Activated CD4-positive, alpha-beta T cell treated with anti-CD3 and anti-CD28 coated beads, Interleukin-2, amount 10 ng/mL, durations not matched to agents 24 days and 14 days (primary cell): ENCODE measurements around the gene ARHGAP4. TPM values are rescaled to one million over a fixed set of nuclear protein-coding genes. Genes with fewer than 3 reads are reported as not detected.
A peak's percentile ranks its signal among the peaks of the same experiment; 100 is the strongest.

Source experiments
- DNase-seq: peaks from one replicate; pipeline ENCODE4 v3.0.0; 2022
- H3K27ac Mint-ChIP-seq: one replicate; pipeline ENCODE4 v1.8.0; 2022; ENCODE audit warnings: mild to moderate bottlenecking, mixed read lengths
- H3K27me3 Mint-ChIP-seq: one replicate; pipeline ENCODE4 v1.8.0; 2022; ENCODE audit warnings: mixed read lengths
- H3K36me3 Mint-ChIP-seq: one replicate; pipeline ENCODE4 v1.8.0; 2022; ENCODE audit warnings: low read depth, mild to moderate bottlenecking, mixed read lengths
- H3K4me1 Mint-ChIP-seq: one replicate; pipeline ENCODE4 v1.8.0; 2021; ENCODE audit warnings: mixed read lengths
- H3K4me3 Mint-ChIP-seq: one replicate; pipeline ENCODE4 v1.8.0; 2022; ENCODE audit warnings: mild to moderate bottlenecking, moderate library complexity, mixed read lengths
- H3K9me3 Mint-ChIP-seq: one replicate; pipeline ENCODE4 v1.8.0; 2021; ENCODE audit warnings: mixed read lengths
- intact Hi-C: fragments of 100-400 bp; cut with micrococcal nuclease; formaldehyde crosslinking; loops from one replicate; pipeline ENCODE4 v1.15.1; 2023
- total RNA-seq: library from RNA; stranded (reverse); gene quantifications from 2 replicates; pipeline ENCODE4 v1.2.3, GENCODE V29; 2022

The ARHGAP4 gene
- total RNA-seq, 1 donor from 2014 or later: 137 TPM

GRCh38 chrX:153906126-153906917 lies 19.7 kb downstream of the ARHGAP4 start:
- Mint-ChIP-seq H3K9me3 (no peaks in the 10 kb centered on the region), H3K4me1 (peaks cover 17% of the 10 kb centered on the region), H3K4me3 (no peak overlapping the region), H3K27me3 (no peaks in the 10 kb centered on the region), H3K36me3 (peaks cover 6% of the 10 kb centered on the region), H3K27ac (no peak overlapping the region)
- no peak for DNase-seq
- intact Hi-C loops: no loop called here

GRCh38 chrX:153905481-153906095 lies 20.5 kb downstream of the ARHGAP4 start:
- Mint-ChIP-seq H3K36me3 (peaks cover 4% of the 10 kb centered on the region), H3K4me3 (no peak overlapping the region), H3K4me1 (peaks cover 22% of the 10 kb centered on the region), H3K27ac (no peak overlapping the region), H3K27me3 (no peaks in the 10 kb centered on the region), H3K9me3 (no peaks in the 10 kb centered on the region)
- intact Hi-C loops: no loop called here
- DNase-seq: no peak

DNA sequence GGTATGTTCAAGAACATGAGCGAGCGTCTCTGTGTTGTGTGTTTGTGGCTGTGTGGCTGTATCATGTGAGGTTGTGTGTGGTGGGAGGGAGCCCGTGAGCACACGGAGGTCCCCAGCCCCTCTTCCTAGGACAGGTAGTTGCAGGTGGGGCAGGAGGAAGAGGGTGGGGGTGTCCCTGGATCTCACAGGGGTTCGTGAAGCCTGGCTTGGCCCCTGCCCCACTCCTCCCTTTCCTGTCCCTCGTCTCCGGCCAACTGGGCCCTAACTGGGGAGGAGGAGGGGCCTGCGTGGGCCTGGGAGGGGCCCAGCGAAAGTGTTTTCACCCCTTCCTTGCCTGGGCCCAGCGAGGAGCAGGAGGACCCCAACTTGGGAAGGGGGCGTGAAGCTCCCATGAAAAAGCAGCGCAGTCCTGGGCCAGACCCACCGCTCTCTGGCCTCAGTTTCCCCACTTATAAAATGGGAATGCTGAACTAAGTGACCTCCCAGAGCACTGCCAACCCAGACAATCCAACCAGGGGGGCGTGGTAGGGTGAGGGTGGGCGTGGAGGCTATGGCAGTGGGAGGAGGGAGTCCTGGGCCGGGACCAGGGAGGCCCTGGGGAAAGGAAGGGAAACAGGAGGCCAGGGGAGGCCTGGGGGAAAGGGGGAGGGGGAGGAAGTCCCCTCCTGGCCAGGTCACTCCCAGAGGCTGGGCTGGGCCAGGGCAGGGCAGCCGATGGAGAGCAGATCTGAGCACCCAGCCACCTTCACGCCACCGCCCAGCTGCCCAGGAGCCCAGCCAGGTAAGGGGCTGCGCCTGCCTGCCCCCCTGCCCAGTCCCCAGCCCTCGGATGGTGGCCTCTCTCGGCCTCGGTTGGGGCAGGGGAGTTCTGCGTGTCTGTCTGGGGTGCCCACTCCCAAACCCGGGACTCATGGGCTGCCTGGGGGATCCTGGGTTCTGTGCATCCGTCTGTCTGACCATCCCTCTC lies 21.8 kb downstream of the ARHGAP4 start, which contains the start of gene AVPR2:
Gene AVPR2, plus strand, starts transcription at position 683 of the 967 bp plus-strand sequence. CDS start 473 bp downstream, outside the sequence.
- Mint-ChIP-seq H3K9me3 (no peaks in the 10 kb centered on the region), H3K27me3 (no peaks in the 10 kb centered on the region), H3K4me1 (peaks cover 22% of the 10 kb centered on the region), H3K4me3 (peak within 1 kb of the TSS; percentile 26), H3K27ac (peak within 1 kb of the TSS; percentile 41), H3K36me3 (peaks cover 4% of the 10 kb centered on the region)
- no peak for DNase-seq
- intact Hi-C loops: no loop called here

DNA sequence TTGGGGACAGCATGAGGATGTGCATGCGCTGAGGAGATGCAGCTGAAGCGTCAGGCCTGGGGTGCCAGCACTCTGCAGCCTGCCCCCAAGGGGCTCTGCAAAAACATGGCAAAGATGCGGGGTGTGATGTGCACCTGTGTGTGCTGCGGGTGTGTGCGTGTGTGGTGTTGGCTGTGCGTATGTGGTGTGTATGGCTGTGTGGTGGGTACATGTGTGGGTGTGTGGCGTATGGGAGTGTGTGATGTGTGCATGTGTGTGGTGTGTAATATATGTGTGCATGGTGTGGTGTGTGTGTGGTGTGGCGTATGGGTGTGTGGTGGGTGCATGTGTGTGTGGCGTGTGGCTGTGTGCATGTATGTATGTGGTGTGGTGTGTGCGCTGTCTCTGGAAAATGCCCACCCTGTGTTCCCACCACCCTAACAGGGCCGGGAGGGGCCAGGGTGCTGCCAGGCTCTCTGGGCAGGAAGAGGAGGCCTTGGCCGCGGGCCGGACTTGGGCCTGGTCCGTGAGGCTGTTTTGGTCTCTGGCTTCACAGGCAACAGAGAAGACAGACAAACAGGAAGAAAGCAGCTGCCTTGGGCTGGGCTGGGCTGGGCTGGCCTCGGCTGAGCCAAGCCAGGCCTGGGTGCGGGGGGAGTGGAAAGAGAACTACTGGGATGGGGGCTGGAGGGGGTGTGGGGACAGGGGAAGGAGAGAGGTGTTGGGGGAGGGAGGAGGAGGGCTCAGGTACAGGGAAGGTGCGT lies 22.7 kb downstream of the ARHGAP4 start:
- no peaks in the 10 kb centered on the region for H3K9me3 Mint-ChIP-seq
- intact Hi-C loops: no loop called here
- H3K36me3 Mint-ChIP-seq: peaks cover 4% of the 10 kb centered on the region
- H3K4me1 Mint-ChIP-seq: peaks cover 22% of the 10 kb centered on the region
- H3K27me3 Mint-ChIP-seq: peaks cover under 1% of the 10 kb centered on the region
- peak overlapping the region; percentile 26 for H3K4me3 Mint-ChIP-seq
- H3K27ac Mint-ChIP-seq: peak overlapping the region; percentile 22
- no peak for DNase-seq

- intact Hi-C loops: no loop called here
- Mint-ChIP-seq H3K4me3 (no peak overlapping the region), H3K27me3 (peaks cover 4% of the 10 kb centered on the region), H3K27ac (no peak overlapping the region), H3K36me3 (peaks cover 2% of the 10 kb centered on the region), H3K4me1 (peaks cover 24% of the 10 kb centered on the region), H3K9me3 (no peaks in the 10 kb centered on the region)
- no peak for DNase-seq
These were observed 23.7 kb downstream of the ARHGAP4 start for GRCh38 chrX:153902385-153902784.

DNA sequence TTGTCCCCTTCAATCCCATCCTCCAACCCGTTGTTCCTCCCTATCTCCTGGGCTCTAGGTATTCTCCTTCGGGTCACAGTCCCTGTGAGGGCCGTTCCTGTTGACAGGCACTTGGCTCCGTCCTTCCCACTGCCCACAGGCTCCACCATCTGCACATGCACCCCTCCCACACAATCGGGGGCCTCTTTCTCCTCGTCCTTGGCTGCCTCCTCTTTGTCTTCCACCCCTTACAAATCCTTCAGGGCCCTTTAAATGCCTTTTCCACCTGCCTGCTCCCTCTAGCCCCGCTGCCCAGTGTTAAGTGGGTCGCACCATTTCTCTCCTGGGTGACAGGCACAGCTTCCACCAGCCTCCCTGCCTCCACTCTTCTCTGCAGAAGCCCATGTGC lies 24.3 kb downstream of the ARHGAP4 start:
- H3K27me3 Mint-ChIP-seq: peaks cover 4% of the 10 kb centered on the region
- peak overlapping the region; percentile 74 for H3K4me3 Mint-ChIP-seq
- DNase-seq: no peak
- H3K4me1 Mint-ChIP-seq: peaks cover 24% of the 10 kb centered on the region
- H3K36me3 Mint-ChIP-seq: peaks cover 2% of the 10 kb centered on the region
- no peaks in the 10 kb centered on the region for H3K9me3 Mint-ChIP-seq
- peak overlapping the region; percentile 62 for H3K27ac Mint-ChIP-seq
- intact Hi-C loops: no loop called here

GRCh38 chrX:153900831-153901752 lies 25.0 kb downstream of the ARHGAP4 start:
- Mint-ChIP-seq H3K27me3 (peaks cover 4% of the 10 kb centered on the region), H3K9me3 (no peaks in the 10 kb centered on the region), H3K4me3 (peak overlapping the region; percentile 74), H3K36me3 (peaks cover 2% of the 10 kb centered on the region), H3K4me1 (peaks cover 26% of the 10 kb centered on the region), H3K27ac (peak overlapping the region; percentile 82)
- intact Hi-C loops: no loop called here
- peak; percentile 88 for DNase-seq

GRCh38 chrX:153897899-153898298 lies 28.2 kb downstream of the ARHGAP4 start:
- DNase-seq: no peak
- H3K4me3 Mint-ChIP-seq: no peak overlapping the region
- no peaks in the 10 kb centered on the region for H3K9me3 Mint-ChIP-seq
- peaks cover 17% of the 10 kb centered on the region for H3K4me1 Mint-ChIP-seq
- intact Hi-C loops: no loop called here
- no peaks in the 10 kb centered on the region for H3K36me3 Mint-ChIP-seq
- peaks cover 6% of the 10 kb centered on the region for H3K27me3 Mint-ChIP-seq
- H3K27ac Mint-ChIP-seq: no peak overlapping the region

GRCh38 chrX:153889123-153889522 lies 36.9 kb downstream of the ARHGAP4 start:
- Mint-ChIP-seq H3K27me3 (peaks cover 28% of the 10 kb centered on the region), H3K4me1 (no peaks in the 10 kb centered on the region), H3K4me3 (no peak overlapping the region), H3K27ac (no peak overlapping the region), H3K36me3 (no peaks in the 10 kb centered on the region), H3K9me3 (no peaks in the 10 kb centered on the region)
- intact Hi-C loops: no loop called here
- no peak for DNase-seq

GRCh38 chrX:153888344-153888743 lies 37.7 kb downstream of the ARHGAP4 start:
- no peak overlapping the region for H3K27ac Mint-ChIP-seq
- intact Hi-C loops: no loop called here

GRCh38 chrX:153887385-153887784 lies 38.7 kb downstream of the ARHGAP4 start:
- no peaks in the 10 kb centered on the region for H3K9me3 Mint-ChIP-seq
- no peaks in the 10 kb centered on the region for H3K4me1 Mint-ChIP-seq
- H3K4me3 Mint-ChIP-seq: peak overlapping the region; percentile 30
- H3K36me3 Mint-ChIP-seq: no peaks in the 10 kb centered on the region
- intact Hi-C loops: no loop called here
- no peak overlapping the region for H3K27ac Mint-ChIP-seq
- peaks cover 27% of the 10 kb centered on the region for H3K27me3 Mint-ChIP-seq
- no peak for DNase-seq

More at GRCh38 chrX:153888344-153888743, 37.7 kb downstream of the ARHGAP4 start:
- DNase-seq: no peak
- Mint-ChIP-seq H3K27me3 (peaks cover 27% of the 10 kb centered on the region), H3K9me3 (no peaks in the 10 kb centered on the region), H3K4me3 (no peak overlapping the region), H3K36me3 (no peaks in the 10 kb centered on the region), H3K4me1 (no peaks in the 10 kb centered on the region)

DNA sequence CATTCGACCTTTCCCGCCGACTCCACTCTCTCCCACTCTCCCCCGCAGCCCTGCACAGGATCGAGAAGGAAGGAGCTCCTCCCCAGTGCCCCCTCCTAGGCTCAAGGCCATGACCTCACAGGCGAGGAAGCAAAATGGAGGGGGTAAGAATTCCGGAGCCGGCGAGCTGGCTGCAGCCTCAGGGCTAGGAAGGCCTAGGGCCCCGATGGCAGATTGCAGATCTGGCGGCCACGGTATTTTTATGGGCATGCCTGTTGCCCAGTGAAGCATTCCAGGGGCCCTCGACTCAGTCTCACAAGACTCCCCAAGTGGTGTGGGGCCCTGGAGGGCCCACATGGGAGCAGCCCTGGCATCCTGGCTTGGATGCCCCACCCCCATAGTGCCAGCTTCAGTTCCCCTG lies 39.1 kb downstream of the ARHGAP4 start:
- H3K4me3 Mint-ChIP-seq: peak overlapping the region; percentile 51
- intact Hi-C loops: no loop called here
- no peak overlapping the region for H3K27ac Mint-ChIP-seq
- H3K36me3 Mint-ChIP-seq: no peaks in the 10 kb centered on the region
- H3K9me3 Mint-ChIP-seq: no peaks in the 10 kb centered on the region
- peaks cover 26% of the 10 kb centered on the region for H3K27me3 Mint-ChIP-seq
- DNase-seq: no peak
- peaks cover 2% of the 10 kb centered on the region for H3K4me1 Mint-ChIP-seq
